CD4-positive, alpha-beta T cell treated with Interferon gamma for 1 hour (primary cell): ENCODE results near the gene ZGLP1.
A peak's percentile ranks its signal among the peaks of the same experiment; 100 is the strongest.

Source experiments
- DNase-seq: peaks from one replicate; pipeline ENCODE4 v3.0.0-alpha.2; 2020

Gene ZGLP1

DNA sequence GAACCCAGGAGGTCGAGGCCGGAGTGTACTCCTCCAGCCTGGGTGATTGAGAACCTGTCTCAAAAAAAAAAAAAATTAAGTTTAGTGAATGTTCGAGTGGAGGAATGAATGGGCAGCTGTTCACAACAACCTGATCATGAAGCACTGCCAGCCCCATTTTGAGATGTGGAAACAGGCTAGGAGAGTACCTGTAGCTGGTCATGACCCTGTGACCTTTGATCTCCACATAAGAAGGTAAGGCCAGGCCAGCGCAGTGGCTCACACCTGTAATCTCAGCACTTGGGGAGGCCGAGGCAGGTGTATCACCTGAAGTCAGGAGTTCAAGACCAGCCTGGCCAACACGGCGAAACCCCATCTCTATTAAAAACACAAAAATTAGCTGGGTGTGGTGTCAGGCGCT is 16.1 kb upstream of the ZGLP1 start:
- no peak for DNase-seq

DNA sequence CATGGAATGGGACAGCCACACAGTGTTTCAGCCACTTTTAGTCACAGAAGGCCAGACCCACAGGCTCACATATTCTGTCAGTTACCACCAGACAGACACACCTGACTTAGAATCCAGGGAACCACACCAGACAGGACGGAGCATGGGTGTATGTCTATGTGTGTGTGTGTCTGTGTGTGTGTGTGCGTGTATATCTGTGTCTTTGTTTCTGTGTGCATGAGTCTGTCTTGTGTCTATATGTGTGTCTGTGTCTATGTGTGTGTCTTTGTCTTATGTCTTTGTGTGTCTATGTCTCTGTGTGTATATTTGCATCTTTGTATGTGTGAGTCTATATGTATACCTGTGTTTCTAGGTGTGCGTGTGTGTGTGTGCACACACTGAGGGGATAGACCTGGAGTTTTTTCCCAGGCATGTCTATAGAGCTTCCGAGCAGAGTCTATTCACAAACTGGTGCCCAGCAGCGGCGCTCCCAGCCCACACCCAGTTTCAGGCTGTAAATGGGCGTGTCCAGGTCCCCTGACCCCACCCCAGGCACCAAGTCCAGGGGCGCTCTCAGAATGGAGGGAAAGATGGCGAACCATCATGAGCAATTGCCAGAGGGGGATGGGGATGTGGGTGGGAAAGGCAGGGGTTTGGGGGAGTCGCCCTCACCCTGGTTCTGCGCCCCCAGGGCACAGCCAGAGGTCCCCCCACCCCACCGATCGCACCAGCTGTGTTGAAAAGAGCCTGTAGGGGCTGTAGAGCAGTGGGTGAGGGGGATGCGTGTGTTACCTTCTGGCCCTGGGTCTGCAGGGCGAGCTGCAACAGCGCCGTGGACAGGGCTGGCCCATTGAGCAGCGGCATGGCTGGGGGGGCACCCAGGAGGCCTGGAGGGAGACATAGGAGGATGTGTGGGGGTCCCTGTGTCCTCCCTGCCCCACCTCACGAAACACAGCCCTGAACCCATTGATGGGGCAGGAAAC is 12.5 kb upstream of the ZGLP1 start:
- DNase-seq, result no peak

DNA sequence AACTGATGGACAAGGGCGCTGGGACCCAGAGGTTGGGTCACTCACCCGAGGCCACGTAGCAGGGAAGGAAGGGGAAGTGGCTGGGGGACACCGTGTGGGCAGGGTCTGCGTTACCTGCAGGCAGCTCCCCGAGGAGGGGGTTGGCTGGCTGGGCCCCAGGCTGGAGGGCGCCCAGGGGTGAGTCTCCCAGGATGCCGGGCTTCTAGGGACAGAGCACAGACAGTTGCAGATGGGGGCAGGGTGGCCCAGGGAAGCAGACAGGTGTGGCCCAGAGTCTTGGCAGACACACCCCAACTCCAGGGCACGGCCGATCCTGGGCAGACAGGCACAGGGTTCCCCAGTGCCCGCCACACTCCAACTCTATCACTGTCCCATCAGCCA is 11.8 kb upstream of the ZGLP1 start:
- no peak for DNase-seq

DNA sequence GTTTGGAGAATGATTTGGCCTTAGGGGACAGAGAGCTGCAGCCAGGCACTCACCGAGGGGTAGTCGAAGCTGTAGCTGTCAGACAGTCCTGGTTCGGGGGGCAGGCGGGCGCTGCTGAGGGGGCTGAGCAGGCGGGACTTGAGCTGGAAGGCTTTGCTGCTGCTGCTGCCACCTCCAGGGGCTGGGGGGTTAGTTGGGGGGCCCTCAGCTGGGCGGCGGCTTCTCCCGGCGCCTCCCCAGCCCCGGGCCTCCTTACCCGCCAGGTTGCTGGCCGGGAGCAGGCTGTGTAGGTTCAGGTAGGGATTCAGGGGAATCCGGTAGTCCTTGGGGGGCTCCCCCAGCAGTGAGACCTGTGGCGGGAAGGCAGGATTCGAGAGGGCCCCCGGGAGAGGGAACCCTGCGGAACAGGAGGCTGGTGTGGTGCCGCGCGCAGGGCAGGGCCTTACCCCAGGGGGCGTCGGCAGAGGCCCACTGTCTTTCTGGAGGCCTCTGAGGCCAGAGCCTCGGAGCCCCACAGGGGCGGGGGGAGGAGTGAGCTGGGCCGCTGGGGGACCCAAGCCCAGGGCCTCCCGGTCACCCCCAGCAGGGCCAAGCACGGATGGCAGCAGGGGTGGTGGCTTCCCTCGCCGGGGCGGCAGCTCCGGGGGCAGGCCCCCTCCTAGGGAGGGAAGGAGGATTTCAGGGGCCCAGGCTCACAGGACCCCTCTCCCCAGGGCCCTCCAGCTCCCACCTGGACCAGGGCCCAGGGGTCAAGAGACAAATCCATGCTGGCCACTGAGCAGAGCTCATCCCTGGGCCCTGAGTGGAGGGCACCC is 11.2 kb upstream of the ZGLP1 start:
- DNase-seq, result no peak

DNA sequence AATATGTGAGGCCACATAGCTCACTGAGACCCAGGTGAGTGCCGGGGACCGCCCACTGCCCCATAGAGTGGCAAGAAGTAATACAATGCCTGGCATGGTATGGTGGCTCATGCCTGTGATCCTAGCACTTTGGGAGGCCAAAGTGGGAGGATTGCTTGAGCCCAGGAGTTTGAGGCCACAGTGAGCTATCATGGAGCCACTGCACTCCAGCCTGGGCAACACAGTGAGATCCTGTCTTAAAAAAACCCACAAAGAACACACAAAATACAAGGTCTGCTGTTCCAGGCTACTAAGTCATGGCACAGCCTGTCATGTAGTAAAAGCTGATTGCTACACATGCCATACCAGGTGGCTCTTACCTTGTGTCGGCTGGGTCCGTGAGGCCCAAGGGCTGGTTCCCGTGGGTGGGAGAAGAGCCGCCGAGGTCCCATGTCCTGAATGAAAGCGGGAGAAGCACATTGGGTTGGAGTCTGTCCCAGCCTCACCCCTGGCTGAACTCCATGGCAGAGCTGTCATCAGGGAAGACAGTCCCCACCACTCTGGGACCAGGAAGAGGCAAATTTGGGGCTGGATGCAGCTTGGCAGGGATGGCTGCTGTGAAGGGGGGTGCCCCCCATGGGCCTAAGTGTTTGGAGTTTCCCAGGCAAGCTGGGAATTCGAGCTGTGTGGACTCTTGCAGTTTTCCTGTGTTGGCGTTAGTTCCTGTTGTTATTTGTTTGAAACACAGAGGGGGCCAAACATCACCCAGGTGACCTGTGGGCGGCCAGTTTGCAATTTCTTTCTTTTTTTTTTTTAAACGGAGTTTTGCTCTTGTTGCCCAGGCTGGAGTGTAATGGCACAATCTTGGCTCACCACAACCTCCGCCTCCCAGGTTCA is 9.4 kb upstream of the ZGLP1 start:
- no peak for DNase-seq

DNA sequence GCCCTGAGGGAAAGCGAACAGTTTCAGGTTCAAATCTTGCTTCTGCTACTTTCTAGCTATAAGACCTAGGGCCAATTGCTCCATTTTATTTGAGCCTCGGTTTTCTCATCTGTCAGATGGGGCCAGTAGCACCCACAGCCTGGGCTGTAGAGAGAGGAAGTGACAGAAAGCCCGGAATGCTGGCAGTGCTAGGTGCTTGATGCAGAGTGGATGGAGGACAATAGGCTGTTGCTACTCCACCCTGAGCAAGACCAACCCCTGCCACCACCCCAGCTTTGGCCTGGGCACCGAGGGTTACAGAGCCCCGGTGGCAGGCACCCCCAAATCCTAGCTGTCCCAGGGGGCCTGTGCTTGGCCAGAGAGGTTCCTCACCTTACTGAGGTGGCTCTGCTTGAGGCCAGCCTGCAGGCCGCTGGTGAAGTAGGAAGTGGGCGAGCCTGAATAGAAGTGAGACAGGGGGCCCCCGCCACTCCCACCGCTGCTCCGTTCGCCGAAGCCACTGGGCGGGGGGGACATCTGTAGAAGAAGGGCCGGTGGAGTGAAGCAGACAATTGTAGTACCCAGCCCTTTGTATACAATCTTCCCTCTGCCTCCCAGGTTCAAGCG is 8.3 kb upstream of the ZGLP1 start:
- DNase-seq, result no peak

DNA sequence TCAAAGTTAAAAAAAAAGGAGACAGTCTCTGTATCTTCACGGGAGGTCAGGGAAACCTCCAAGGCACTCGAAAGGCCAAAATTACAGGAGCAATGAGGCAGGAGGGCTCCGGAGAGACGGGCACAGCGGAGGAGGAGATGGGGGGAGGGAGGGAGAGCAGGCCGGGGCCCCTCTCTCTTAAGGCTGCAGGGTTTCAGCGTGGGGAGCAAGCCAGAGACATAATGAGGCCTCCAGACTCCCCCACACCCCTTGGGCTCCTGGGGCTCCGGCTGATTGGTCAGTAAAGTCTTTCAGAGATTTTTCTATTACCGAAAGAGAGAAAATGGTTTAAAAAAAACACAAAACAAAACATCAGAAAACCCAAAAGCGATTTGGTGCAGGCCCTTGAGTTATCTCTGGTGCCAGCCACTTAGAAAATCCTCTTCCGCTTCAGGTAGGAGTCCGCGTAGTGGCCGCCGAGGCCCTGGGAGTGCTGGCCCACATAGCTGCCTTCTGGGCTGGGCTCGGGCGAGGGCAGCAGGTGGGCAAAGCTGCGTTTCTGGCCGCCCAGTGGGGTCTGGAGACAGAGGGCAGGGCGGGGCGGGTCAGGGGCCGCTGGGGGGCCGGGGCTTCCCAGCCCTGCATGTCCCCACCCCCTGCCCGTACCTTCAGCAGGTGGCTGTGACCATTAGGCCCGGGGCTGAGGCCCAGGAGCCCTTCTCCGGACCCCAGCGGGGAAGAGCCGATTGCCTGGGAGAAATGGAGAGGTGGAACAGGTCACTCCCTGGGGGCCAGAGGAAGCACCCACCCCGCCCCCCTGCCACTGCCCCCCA is 7.6 kb upstream of the ZGLP1 start:
- no peak for DNase-seq

DNA sequence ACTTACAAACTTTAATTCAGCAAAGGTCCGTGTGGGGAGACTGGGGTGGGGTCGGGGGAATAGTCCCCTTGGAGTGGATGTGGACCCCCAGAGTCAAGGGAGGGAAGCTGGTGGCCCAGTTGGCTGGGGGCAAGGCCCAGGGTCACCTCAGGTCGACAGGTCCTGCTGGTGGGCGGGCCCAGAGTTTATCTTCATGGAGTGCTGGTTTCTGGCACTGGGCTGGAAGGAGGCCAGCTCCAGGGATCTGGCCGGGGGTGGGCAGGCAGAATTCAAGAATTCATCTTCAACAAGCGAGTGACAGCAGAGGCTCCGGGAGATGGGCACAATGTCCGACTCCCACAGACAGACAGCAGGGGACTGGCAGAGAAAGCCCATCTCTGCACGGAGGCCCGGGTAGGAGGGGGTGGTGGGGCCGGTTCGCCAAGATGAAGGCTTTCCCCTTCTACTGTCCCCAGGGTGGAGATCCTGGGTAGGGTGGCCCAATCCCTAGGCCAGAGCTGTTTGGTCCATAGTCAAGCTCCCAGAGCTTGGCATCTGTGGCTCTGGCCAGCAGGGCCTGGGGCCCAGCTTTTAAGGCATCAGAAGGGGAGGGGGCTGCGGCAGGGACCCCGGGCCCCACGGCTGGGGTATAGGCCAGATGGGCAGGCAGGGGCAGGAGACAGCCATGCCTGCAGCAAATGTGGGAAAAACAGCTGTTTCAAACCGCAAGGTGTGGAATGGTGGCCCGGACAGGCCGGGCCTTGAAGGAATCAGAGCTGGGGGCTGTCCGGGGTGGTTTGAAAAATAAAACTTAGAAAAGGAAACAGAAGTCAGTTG is 6.8 kb upstream of the ZGLP1 start:
- no peak for DNase-seq

DNA sequence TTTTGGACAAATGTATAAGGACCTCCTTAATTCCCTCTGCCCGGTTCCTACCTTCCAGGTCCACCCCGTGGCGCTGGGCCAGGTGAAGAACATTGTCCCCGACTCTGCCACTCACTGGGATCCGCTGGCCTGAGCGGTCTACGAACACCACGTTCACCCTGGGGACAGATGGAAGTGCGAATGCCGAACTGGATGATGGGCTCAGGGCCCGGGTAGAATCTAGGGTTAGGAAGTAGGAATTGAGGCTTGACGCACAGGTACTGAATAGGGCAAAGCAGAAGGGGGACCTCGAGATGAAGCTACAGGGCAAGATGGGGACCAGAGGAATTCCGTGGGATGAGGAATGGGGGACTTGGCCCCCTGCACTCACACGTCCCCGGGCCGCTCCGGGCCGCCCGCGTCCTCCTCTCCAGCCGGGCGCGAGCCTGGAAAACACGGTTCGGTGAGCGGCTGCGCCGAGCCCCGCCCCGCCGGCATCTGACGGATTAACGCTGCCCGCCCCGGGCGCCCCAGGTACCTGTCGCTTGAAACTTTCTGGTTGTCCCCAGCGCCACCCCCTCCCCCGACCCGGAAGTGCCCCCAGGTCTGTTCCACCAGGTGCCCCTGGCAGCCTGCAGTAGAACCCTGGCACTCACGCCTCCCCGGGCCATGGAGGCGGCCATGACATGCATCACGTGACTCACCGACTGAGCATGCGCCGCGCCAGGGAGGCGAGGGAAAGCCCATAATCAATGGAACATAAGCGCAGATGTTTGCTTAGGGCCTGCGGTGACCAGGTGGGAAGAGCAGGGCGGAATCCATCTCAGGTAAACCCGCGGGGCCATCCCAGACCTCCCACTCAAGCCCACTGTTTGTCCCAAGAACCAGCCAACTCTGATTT is 6.0 kb upstream of the ZGLP1 start, which contains the start of gene FDX2:
Gene FDX2 (minus strand): TSS at position 681 of the 880 bp plus-strand sequence. CDS start 19 bp downstream, at position 662.
- DNase-seq, result peak; percentile 86

DNA sequence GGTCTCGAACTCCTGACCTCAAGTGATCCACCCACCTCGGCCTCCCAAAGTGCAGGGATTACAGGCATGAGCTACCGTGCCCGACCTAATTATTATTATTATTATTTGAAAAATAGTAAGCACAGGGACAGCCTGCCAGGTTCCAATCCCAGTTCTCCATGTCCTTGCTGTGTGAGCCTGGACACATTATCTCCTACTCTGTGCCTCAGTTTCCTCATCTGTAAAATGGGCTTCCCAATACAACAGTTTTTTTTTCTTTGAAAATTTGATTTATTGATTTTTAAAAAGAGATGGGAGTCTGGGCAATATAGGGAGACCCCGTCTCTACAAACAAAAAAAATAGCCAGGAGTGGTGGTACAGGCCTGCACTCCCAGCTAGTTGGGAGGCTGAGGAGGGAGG is 3.3 kb downstream of the ZGLP1 start:
- DNase-seq, result no peak

DNA sequence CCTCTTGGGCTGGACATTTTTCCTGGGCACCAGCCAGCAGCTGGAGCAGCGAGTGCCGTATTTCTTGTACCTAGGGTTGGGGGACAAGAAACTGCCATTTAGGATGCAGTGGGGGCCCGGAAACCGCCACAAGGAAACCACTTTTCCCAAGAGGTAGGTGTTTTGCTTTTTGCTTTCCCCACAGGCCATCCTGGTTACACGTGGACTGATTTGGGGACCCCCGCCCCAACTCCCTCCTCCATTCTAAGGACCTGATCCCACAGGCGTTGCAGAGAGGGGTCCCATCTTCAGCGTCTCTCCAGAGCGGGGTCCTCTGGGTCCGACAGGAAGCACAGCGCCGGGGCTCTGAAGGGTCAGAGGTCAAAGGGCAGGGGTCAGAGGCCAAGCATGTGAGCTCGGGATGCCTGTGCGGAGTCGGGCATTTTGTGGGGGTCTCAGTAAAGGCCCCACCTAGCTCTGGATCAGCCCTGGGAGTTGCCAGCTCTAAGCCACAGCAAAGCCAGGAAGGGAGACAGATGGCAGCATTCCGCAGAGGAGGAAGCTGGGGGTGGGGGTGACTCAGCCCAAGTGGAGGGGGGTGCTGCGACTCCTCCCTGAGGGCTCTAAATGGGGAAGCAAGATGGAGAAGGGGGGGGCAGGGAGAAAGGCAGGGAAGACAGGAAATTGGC is 4.3 kb downstream of the ZGLP1 start:
- no peak for DNase-seq

DNA sequence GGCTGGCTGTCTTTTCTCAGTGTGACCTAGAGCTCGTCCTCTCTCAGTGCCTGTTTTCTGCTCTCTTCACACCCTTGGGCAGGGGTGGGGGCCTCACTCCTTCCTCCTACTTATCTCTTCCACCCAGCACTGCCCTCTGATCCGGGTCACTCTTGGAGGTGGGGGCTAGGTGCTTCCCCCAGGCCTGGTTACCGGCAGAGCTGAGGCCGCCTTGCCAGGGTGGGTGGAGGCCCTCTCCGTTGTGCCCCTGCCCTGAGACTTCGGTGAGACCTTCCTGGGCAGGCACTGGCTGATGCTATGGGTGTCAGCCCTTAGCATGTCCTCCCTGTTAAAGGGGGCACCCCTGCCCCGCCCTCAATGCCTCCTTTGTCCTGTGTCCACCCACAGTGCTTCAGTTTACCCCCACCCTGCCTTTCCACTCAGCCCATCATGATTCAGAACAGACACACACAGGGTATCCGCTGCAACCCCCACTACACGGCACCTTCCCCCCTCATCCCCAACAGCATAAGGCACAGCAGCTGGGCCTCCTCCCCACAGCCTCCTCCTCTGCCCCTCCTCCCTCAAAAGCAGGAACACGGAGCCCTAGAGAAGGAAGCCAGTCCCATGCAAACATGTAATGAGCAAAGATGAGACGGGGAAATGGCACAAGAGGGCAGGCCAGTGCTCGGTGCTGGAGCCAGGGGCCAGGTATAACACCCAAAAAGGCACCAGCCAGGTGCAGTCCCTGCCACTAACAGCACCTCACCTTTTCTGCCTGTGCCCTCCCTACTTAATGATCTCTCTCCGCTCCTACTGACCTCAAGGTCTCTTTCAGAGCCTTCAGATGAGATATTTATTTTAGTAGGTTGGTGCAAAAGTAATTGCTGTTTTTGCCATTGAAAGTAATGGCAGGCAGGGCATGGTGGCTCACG is 9.8 kb downstream of the ZGLP1 start:
- no peak for DNase-seq

DNA sequence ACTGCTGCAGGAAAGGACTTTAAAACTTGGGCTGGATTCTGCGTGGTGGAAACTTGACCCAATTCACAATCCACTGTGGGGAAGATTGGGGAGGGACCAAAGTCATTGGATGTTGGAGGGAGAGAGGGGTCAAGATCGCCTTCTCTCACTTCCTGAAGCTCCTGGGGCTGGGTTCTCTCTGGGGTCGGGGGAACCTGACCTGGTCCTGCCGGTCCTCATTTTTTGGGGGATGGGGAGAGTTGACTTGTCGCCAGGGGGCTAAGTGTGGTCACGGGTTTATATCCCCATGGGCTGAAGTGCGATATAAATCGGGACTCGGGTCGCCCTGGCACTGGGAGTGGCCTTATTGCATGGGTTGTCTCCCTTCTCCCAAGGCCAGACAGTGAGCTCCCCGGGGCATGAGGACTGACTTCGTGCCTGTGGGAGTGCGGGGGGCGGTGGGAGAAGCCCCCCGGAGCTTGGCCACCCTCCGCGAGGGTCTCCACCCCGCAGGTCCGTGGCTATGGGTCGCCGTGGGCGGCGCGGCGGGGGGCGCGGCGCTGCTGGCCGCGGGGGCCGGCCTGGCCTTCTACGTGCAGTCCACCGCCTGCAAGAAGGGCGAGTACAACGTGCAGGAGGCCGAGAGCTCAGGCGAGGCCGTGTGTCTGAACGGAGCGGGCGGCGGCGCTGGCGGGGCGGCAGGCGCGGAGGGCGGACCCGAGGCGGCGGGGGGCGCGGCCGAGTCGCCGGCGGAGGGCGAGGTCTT is 13.6 kb downstream of the ZGLP1 start:
- DNase-seq, result no peak

DNA sequence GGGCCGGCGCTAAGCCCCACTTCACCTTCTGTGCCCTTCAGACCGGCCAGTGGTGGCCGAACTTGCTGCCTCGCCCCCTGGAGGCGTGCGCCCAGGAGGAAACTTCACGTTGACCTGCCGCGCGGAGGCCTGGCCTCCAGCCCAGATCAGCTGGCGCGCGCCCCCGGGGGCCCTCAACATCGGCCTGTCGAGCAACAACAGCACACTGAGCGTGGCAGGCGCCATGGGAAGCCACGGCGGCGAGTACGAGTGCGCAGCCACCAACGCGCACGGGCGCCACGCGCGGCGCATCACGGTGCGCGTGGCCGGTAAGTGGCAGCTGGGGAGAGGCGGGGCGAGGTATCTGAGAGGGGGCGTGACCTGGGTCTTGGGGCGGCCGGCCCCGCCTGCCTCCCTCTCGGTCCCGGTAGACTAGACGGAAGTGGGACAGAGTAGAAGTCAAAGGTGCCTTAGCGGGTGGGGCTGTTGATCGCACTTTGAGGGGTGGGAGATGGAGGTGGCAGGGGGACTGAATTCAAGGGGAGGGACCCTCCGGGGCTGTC is 14.2 kb downstream of the ZGLP1 start:
- peak; percentile 79 for DNase-seq

DNA sequence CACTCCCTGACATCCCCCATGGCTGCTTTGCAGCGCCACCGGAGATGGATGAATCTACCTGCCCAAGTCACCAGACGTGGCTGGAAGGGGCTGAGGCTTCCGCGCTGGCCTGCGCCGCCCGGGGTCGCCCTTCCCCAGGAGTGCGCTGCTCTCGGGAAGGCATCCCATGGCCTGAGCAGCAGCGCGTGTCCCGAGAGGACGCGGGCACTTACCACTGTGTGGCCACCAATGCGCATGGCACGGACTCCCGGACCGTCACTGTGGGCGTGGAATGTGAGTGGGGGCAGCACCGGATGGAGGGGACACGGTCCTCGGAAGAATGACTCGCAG is 15.3 kb downstream of the ZGLP1 start:
- DNase-seq, result no peak

DNA sequence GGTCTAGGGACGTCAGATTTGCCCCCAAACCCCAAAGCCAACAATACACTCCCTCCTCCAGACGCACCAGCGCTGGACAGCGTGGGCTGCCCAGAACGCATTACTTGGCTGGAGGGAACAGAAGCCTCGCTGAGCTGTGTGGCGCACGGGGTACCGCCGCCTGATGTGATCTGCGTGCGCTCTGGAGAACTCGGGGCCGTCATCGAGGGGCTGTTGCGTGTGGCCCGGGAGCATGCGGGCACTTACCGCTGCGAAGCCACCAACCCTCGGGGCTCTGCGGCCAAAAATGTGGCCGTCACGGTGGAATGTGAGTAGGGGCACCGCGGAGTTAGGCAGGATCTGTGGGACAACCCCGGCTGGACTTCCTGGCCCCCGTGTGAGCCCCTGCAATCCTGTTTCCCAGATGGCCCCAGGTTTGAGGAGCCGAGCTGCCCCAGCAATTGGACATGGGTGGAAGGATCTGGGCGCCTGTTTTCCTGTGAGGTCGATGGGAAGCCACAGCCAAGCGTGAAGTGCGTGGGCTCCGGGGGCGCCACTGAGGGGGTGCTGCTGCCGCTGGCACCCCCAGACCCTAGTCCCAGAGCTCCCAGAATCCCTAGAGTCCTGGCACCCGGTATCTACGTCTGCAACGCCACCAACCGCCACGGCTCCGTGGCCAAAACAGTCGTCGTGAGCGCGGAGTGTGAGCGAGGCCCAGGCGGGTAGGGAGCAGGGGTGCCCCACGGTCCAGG is 15.8 kb downstream of the ZGLP1 start:
- no peak for DNase-seq
